ENCODE measurements around the gene MRPS26.
"Not testable (repeated sequence)": the region's sequence is repeated elsewhere in the genome, so short reads cannot be mapped to it uniquely, and the experiment has no call there.

GRCh38 chr20:3073251-3073643, 27.4 kb downstream of the MRPS26 start:
- TF ChIP-seq CTCF, POLR2A (IDR thresholded peaks at IDR 0.05): not testable (repeated sequence)
